Measurements from ENCODE around the gene GAB1.

Gene GAB1

DNA sequence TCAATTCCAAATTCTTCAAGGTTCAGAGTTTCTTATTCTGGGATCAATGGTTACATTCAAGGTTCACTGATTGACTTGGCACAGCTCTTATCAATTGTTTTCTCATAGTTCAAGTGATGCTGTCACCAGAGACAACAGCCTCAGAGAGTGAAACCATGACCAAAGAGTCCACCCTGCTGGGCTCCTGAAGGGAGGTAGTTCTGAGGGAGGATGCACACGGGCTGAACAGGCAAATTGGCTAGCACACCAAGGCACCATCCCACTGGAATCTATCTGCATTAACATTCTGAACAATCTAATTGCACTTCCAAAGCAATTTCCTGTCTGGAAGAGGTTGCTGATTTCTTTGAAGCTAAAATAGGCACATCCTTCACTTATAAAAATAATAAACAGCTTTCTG, 16.6 kb upstream of the GAB1 start:
- H4K8ac ChIP-seq (ENCODE audit: low read depth, low read length), result no peak overlapping the region
- H2BK120ac ChIP-seq (ENCODE audit: insufficient read depth, low read length, poor library complexity), result no peak overlapping the region
- no peak overlapping the region for H2BK12ac ChIP-seq (ENCODE audit: low read length)
- no peak overlapping the region for H2AK5ac ChIP-seq (ENCODE audit: low read length)
- DNase-seq, result no peak
- no peak overlapping the region for H2AFZ ChIP-seq (ENCODE audit: insufficient read depth, low read length, poor library complexity)
- H3K14ac ChIP-seq (ENCODE audit: low read length), result no peak overlapping the region
- H3K4me2 ChIP-seq (ENCODE audit: low read length), result no peak overlapping the region
- no peak overlapping the region for H3K27ac ChIP-seq (ENCODE audit: low read depth, low read length)
- no peak overlapping the region for H3K4ac ChIP-seq (ENCODE audit: low read depth, low read length)
- H3K27me3 ChIP-seq (ENCODE audit: insufficient read depth, low read length), result no peaks in the 10 kb centered on the region
- H3K36me3 ChIP-seq (ENCODE audit: control insufficient read depth in 1 of 2, insufficient read depth in 2 of 2, low read length in 2 of 2), result no peaks in the 10 kb centered on the region
- H3K9me3 ChIP-seq (ENCODE audit: insufficient read depth, low read depth, low read length), result no peaks in the 10 kb centered on the region
- no peak overlapping the region for H4K91ac ChIP-seq (ENCODE audit: low read depth, low read length)
- no peaks in the 10 kb centered on the region for H3K4me1 ChIP-seq (ENCODE audit: control insufficient read depth in 1 of 2, insufficient read depth in 2 of 2, low read length in 2 of 2)
- no peak overlapping the region for H2BK5ac ChIP-seq (ENCODE audit: low read depth, low read length, poor library complexity)
- no peak overlapping the region for H3K9ac ChIP-seq (ENCODE audit: low read length)
- no peaks in the 10 kb centered on the region for H3K79me1 ChIP-seq (ENCODE audit: low read length)
- H3K79me2 ChIP-seq (ENCODE audit: control insufficient read depth, insufficient read depth, low read length, poor library complexity), result no peaks in the 10 kb centered on the region
- H3K23ac ChIP-seq (ENCODE audit: low read length), result no peak overlapping the region
- WGBS (ENCODE audit: extremely low coverage, insufficient coverage, insufficient read length), result no CpG with 5 or more reads among the region's 1 CpG
- H3K18ac ChIP-seq (ENCODE audit: low read length), result no peak overlapping the region
- H3K4me3 ChIP-seq (ENCODE audit: low read depth, low read length), result no peak overlapping the region
- no peak overlapping the region for H4K12ac ChIP-seq (ENCODE audit: low read depth, low read length)

- Histone ChIP-seq H2BK120ac (ENCODE audit: insufficient read depth, low read length, poor library complexity) (no peak overlapping the region), H4K12ac (ENCODE audit: low read depth, low read length) (no peak overlapping the region), H3K9me3 (ENCODE audit: insufficient read depth, low read depth, low read length) (no peaks in the 10 kb centered on the region), H2AK5ac (ENCODE audit: low read length) (no peak overlapping the region), H3K4me2 (ENCODE audit: low read length) (no peak overlapping the region), H4K8ac (ENCODE audit: low read depth, low read length) (no peak overlapping the region), H2BK12ac (ENCODE audit: low read length) (no peak overlapping the region), H3K14ac (ENCODE audit: low read length) (no peak overlapping the region), H3K18ac (ENCODE audit: low read length) (no peak overlapping the region), H3K4me3 (ENCODE audit: low read depth, low read length) (no peak overlapping the region), H3K79me1 (ENCODE audit: low read length) (no peaks in the 10 kb centered on the region), H3K4me1 (ENCODE audit: control insufficient read depth in 1 of 2, insufficient read depth in 2 of 2, low read length in 2 of 2) (peaks cover 0 to 2% of the 10 kb centered on the region in 2 experiments), H3K27me3 (ENCODE audit: insufficient read depth, low read length) (no peaks in the 10 kb centered on the region), H2AFZ (ENCODE audit: insufficient read depth, low read length, poor library complexity) (no peak overlapping the region), H3K23ac (ENCODE audit: low read length) (no peak overlapping the region), H3K4ac (ENCODE audit: low read depth, low read length) (no peak overlapping the region), H3K27ac (ENCODE audit: low read depth, low read length) (no peak overlapping the region), H4K91ac (ENCODE audit: low read depth, low read length) (no peak overlapping the region), H2BK5ac (ENCODE audit: low read depth, low read length, poor library complexity) (no peak overlapping the region), H3K9ac (ENCODE audit: low read length) (no peak overlapping the region), H3K36me3 (ENCODE audit: control insufficient read depth in 1 of 2, insufficient read depth in 2 of 2, low read length in 2 of 2) (no peaks in the 10 kb centered on the region), H3K79me2 (ENCODE audit: control insufficient read depth, insufficient read depth, low read length, poor library complexity) (no peaks in the 10 kb centered on the region)
- WGBS (ENCODE audit: extremely low coverage, insufficient coverage, insufficient read length), result no CpG with 5 or more reads among the region's 4 CpGs
- DNase-seq, result no peak
Observed at GRCh38 chr4:143326735-143327134, 9.9 kb upstream of the GAB1 start.

- no peaks in the 10 kb centered on the region for H3K36me3 ChIP-seq (ENCODE audit: control insufficient read depth in 1 of 2, insufficient read depth in 2 of 2, low read length in 2 of 2)
- H4K91ac ChIP-seq (ENCODE audit: low read depth, low read length), result no peak overlapping the region
- no peak overlapping the region for H3K4ac ChIP-seq (ENCODE audit: low read depth, low read length)
- H3K79me1 ChIP-seq (ENCODE audit: low read length), result no peaks in the 10 kb centered on the region
- no peak overlapping the region for H2AK5ac ChIP-seq (ENCODE audit: low read length)
- H3K27me3 ChIP-seq (ENCODE audit: insufficient read depth, low read length), result no peaks in the 10 kb centered on the region
- H3K4me3 ChIP-seq (ENCODE audit: low read depth, low read length), result no peak overlapping the region
- peak in 1 of 2 donors; percentile 47 for DNase-seq
- no peak overlapping the region for H2BK120ac ChIP-seq (ENCODE audit: insufficient read depth, low read length, poor library complexity)
- no CpG with 5 or more reads among the region's 6 CpGs for WGBS (ENCODE audit: extremely low coverage, insufficient coverage, insufficient read length)
- H3K27ac ChIP-seq (ENCODE audit: low read depth, low read length), result no peak overlapping the region
- no peak overlapping the region for H3K4me2 ChIP-seq (ENCODE audit: low read length)
- H3K18ac ChIP-seq (ENCODE audit: low read length), result no peak overlapping the region
- no peak overlapping the region for H2BK5ac ChIP-seq (ENCODE audit: low read depth, low read length, poor library complexity)
- no peaks in the 10 kb centered on the region for H3K9me3 ChIP-seq (ENCODE audit: insufficient read depth, low read depth, low read length)
- H3K23ac ChIP-seq (ENCODE audit: low read length), result no peak overlapping the region
- H2BK12ac ChIP-seq (ENCODE audit: low read length), result no peak overlapping the region
- peaks cover 0 to 2% of the 10 kb centered on the region in 2 experiments for H3K4me1 ChIP-seq (ENCODE audit: control insufficient read depth in 1 of 2, insufficient read depth in 2 of 2, low read length in 2 of 2)
- no peaks in the 10 kb centered on the region for H3K79me2 ChIP-seq (ENCODE audit: control insufficient read depth, insufficient read depth, low read length, poor library complexity)
- H4K8ac ChIP-seq (ENCODE audit: low read depth, low read length), result no peak overlapping the region
- no peak overlapping the region for H3K9ac ChIP-seq (ENCODE audit: low read length)
- H2AFZ ChIP-seq (ENCODE audit: insufficient read depth, low read length, poor library complexity), result no peak overlapping the region
- no peak overlapping the region for H4K12ac ChIP-seq (ENCODE audit: low read depth, low read length)
- H3K14ac ChIP-seq (ENCODE audit: low read length), result no peak overlapping the region
Observed at GRCh38 chr4:143329985-143330384, 6.7 kb upstream of the GAB1 start.

- Histone ChIP-seq H3K9ac (ENCODE audit: low read length) (peak overlapping the region; percentile 81), H3K4me2 (ENCODE audit: low read length) (peak overlapping the region; percentile 98), H4K91ac (ENCODE audit: low read depth, low read length) (peak overlapping the region; percentile 89), H3K4ac (ENCODE audit: low read depth, low read length) (peak overlapping the region; percentile 61), H3K23ac (ENCODE audit: low read length) (no peak overlapping the region), H2AK5ac (ENCODE audit: low read length) (no peak overlapping the region), H2AFZ (ENCODE audit: insufficient read depth, low read length, poor library complexity) (peak overlapping the region; percentile 95), H4K8ac (ENCODE audit: low read depth, low read length) (peak overlapping the region; percentile 88), H2BK12ac (ENCODE audit: low read length) (no peak overlapping the region), H3K9me3 (ENCODE audit: insufficient read depth, low read depth, low read length) (no peaks in the 10 kb centered on the region), H4K12ac (ENCODE audit: low read depth, low read length) (peak overlapping the region; percentile 83), H3K36me3 (ENCODE audit: control insufficient read depth in 1 of 2, insufficient read depth in 2 of 2, low read length in 2 of 2) (no peaks in the 10 kb centered on the region), H3K18ac (ENCODE audit: low read length) (peak overlapping the region; percentile 91), H3K4me3 (ENCODE audit: low read depth, low read length) (peak overlapping the region; percentile 95), H2BK5ac (ENCODE audit: low read depth, low read length, poor library complexity) (peak overlapping the region; percentile 87), H3K79me2 (ENCODE audit: control insufficient read depth, insufficient read depth, low read length, poor library complexity) (peaks cover 21% of the 10 kb centered on the region), H3K27ac (ENCODE audit: low read depth, low read length) (peak overlapping the region; percentile 97), H3K79me1 (ENCODE audit: low read length) (peaks cover 24% of the 10 kb centered on the region), H2BK120ac (ENCODE audit: insufficient read depth, low read length, poor library complexity) (peak overlapping the region; percentile 86), H3K14ac (ENCODE audit: low read length) (peak overlapping the region; percentile 91), H3K27me3 (ENCODE audit: insufficient read depth, low read length) (no peaks in the 10 kb centered on the region), H3K4me1 (ENCODE audit: control insufficient read depth in 1 of 2, insufficient read depth in 2 of 2, low read length in 2 of 2) (no peaks in the 10 kb centered on the region)
- WGBS (ENCODE audit: extremely low coverage, insufficient coverage, insufficient read length), result no CpG with 5 or more reads among the region's 85 CpGs
- peak; percentile 79 to 86 for DNase-seq
Observed at GRCh38 chr4:143335979-143336780, 496 bp upstream of the GAB1 start.
